GM12878 (cell line): ENCODE measurements around the gene HMX2. TPM values are rescaled to one million over a fixed set of nuclear protein-coding genes. Genes with fewer than 3 reads are reported as not detected.
A peak's percentile ranks its signal among the peaks of the same experiment; 100 is the strongest.

Experiments used
- ASH2L ChIP-seq: fragments of 300-600, 200-600 bp; sonication (generic); IDR thresholded peaks from 2 replicates; pipeline ENCODE4 v1.6.1; 2017; ENCODE audit warnings: low read depth, mild to moderate bottlenecking, borderline replicate concordance
- BRCA1 ChIP-seq: IDR thresholded peaks from 2 replicates; pipeline ENCODE4 v1.6.1; 2011; ENCODE audit warnings: low read depth, low read length, improper control_type of control experiment
- FOXK2 ChIP-seq: fragments of 450-650 bp; IDR thresholded peaks from 2 replicates; pipeline ENCODE4 v1.6.1; 2017; ENCODE audit warnings: mild to moderate bottlenecking, moderate library complexity
- FOXM1 ChIP-seq: IDR thresholded peaks from 2 replicates; pipeline ENCODE4 v1.6.1; 2012; ENCODE audit warnings: low read depth, mild to moderate bottlenecking, inconsistent platforms, low read length, moderate library complexity
- IKZF1 ChIP-seq: fragments of 450-650 bp; conservative IDR thresholded peaks from 2 replicates; pipeline ENCODE4 v1.6.1; 2017; ENCODE audit warnings: antibody characterized with exemption, mild to moderate bottlenecking
- KAT2A ChIP-seq: conservative IDR thresholded peaks from 2 replicates; pipeline ENCODE4 v1.6.1; 2011; ENCODE audit warnings: low read depth, low read length; ENCODE audit not compliant: control insufficient read depth
- KLF5 ChIP-seq: fragments of 450-650 bp; IDR thresholded peaks from 2 replicates; pipeline ENCODE4 v1.6.1; 2014; ENCODE audit warnings: mild to moderate bottlenecking; ENCODE audit not compliant: partially characterized antibody
- RAD21 ChIP-seq: IDR thresholded peaks from 2 replicates; pipeline ENCODE4 v1.6.1; 2011; ENCODE audit warnings: mild to moderate bottlenecking, low read depth, low read length, moderate library complexity; ENCODE audit not compliant: insufficient read depth
- SIN3A ChIP-seq: IDR thresholded peaks from 2 replicates; pipeline ENCODE4 v1.6.1; 2012; ENCODE audit warnings: low read depth, low read length, improper control_type of control experiment
- SMAD1 ChIP-seq: fragments of 450-650 bp; IDR thresholded peaks from 2 replicates; pipeline ENCODE4 v1.6.1; 2018; ENCODE audit warnings: mild to moderate bottlenecking, low read depth; ENCODE audit not compliant: partially characterized antibody
- STAT1 ChIP-seq: fragments of 450-650 bp; conservative IDR thresholded peaks from 2 replicates; pipeline ENCODE4 v1.6.1; 2014; ENCODE audit warnings: antibody characterized with exemption, mild to moderate bottlenecking
- SUZ12 ChIP-seq: fragments of 200-600 bp; sonication (generic); IDR thresholded peaks from one replicate; pipeline ENCODE4 v1.6.1; 2018; ENCODE audit warnings: antibody characterized with exemption, mild to moderate bottlenecking; ENCODE audit not compliant: unreplicated experiment
- TAF1 ChIP-seq: IDR thresholded peaks from 2 replicates; pipeline ENCODE4 v1.6.1; 2011; ENCODE audit warnings: mild to moderate bottlenecking, low read depth, low read length, borderline replicate concordance
- ZNF24 ChIP-seq: fragments of 450-650 bp; IDR thresholded peaks from 2 replicates; pipeline ENCODE4 v1.6.1; 2017; ENCODE audit warnings: antibody characterized with exemption, mild to moderate bottlenecking
- polyA plus RNA-seq, 11 experiments: library from polyadenylated mRNA; depleted of rRNA in 4 of 11; unstranded in 6 of 11; stranded (reverse) in 5 of 11; fragments of >200 nt; fragmentation: Nextera tagmentation in 4 of 11; fragmentation: Illumina TruSeq in 1 of 11; extraction: Ambion mirVana in 4 of 11; extraction: Trizol in 1 of 11; gene quantifications; 1 replicate in 1 of 11; 2 replicates in 10 of 11; pipeline versions ENCODE4 v1.2.1 to v1.2.3, GENCODE V29; 2011 to 2016; ENCODE audit warnings: inconsistent platforms in 2 of 11, missing spikeins in 2 of 11, low read depth in 1 of 11
- total RNA-seq, 4 experiments: library from RNA; depleted of rRNA in 3 of 4; stranded (reverse); fragments of >200 nt in 3 of 4; fragmentation: Illumina TruSeq in 1 of 4; extraction: Trizol in 1 of 4; gene quantifications; 2 replicates each; pipeline versions ENCODE4 v1.2.1 to v1.2.3, GENCODE V29; 2013 to 2021
- TF ChIP-seq, protein P1 (sequence below): IDR thresholded peaks from 2 replicates; pipeline ENCODE4 v1.6.1; 2012; ENCODE audit warnings: low read depth, low read length, improper control_type of control experiment
- TF ChIP-seq, protein P2 (sequence below): fragments of 450-650 bp; IDR thresholded peaks from 2 replicates; pipeline ENCODE4 v1.6.1; 2017; ENCODE audit warnings: borderline replicate concordance
- TF ChIP-seq, protein P3 (sequence below): IDR thresholded peaks from 2 replicates; pipeline ENCODE4 v1.6.1; 2012; ENCODE audit warnings: improper control_type of control experiment, low read depth, low read length; ENCODE audit not compliant: insufficient replicate concordance
- TF ChIP-seq, protein P4 (sequence below): IDR thresholded peaks from 2 replicates; pipeline ENCODE4 v1.6.1; 2012; ENCODE audit warnings: low read length, inconsistent platforms
- TF ChIP-seq, protein P5 (sequence below): fragments of 450-650 bp; formaldehyde crosslinking; IDR thresholded peaks from 2 replicates; pipeline ENCODE4 v1.4.0; 2022; ENCODE audit warnings: mild to moderate bottlenecking, moderate library complexity

Gene HMX2
- total and polyA plus RNA-seq, 10 of the 15 experiments (the other 5 are each of a cell fraction or from before 2014, with no cell fraction given): 1.4 to 31.3 (median 16.8) TPM; not detected in 1

DNA sequence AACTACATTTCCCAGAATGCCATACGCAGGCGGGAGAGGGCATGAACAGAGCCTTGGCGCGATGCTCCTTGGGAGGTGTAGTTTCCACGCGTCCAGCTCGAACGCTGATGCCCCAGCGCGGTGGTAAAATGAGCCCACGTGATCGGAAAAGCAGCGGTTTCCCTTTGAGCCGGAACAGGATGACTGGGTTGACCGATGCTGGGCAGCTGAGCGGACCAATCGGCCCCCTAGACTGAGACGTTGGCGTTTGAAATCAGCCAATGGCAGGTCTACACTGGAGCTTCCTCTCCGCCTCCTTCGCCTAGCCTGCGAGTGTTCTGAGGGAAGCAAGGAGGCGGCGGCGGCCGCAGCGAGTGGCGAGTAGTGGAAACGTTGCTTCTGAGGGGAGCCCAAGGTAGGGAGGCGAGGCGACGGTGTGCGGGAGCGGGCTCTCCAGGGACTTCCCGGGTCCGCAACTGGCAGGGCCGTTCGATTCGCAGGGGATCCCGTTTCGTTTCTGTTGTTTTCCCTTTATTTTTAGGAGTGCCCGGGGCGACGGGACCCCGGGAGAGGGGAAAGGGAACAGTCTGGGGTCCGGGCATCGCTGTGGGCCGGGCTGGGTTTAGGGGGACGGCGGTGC is 6.3 kb downstream of the HMX2 start, which contains the start of gene BUB3 (continued):
- no peak for TF ChIP-seq ZNF24
- no peak for TF ChIP-seq KLF5
- TF ChIP-seq SMAD1: no peak
- peak; percentile 87 for TF ChIP-seq TAF1
- TF ChIP-seq, protein P1, sequence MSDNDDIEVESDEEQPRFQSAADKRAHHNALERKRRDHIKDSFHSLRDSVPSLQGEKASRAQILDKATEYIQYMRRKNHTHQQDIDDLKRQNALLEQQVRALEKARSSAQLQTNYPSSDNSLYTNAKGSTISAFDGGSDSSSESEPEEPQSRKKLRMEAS: peak; percentile 90
- 0 out of 2 replicates have a peak, but pooled peaks have one; percentile 8 for TF ChIP-seq BRCA1
- no peak for TF ChIP-seq RAD21
- TF ChIP-seq IKZF1: peak; percentile 99
- TF ChIP-seq KAT2A: no peak
- TF ChIP-seq FOXM1: no peak
- TF ChIP-seq, protein P2, sequence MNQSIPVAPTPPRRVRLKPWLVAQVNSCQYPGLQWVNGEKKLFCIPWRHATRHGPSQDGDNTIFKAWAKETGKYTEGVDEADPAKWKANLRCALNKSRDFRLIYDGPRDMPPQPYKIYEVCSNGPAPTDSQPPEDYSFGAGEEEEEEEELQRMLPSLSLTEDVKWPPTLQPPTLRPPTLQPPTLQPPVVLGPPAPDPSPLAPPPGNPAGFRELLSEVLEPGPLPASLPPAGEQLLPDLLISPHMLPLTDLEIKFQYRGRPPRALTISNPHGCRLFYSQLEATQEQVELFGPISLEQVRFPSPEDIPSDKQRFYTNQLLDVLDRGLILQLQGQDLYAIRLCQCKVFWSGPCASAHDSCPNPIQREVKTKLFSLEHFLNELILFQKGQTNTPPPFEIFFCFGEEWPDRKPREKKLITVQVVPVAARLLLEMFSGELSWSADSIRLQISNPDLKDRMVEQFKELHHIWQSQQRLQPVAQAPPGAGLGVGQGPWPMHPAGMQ: no peak
- TF ChIP-seq, protein P3, sequence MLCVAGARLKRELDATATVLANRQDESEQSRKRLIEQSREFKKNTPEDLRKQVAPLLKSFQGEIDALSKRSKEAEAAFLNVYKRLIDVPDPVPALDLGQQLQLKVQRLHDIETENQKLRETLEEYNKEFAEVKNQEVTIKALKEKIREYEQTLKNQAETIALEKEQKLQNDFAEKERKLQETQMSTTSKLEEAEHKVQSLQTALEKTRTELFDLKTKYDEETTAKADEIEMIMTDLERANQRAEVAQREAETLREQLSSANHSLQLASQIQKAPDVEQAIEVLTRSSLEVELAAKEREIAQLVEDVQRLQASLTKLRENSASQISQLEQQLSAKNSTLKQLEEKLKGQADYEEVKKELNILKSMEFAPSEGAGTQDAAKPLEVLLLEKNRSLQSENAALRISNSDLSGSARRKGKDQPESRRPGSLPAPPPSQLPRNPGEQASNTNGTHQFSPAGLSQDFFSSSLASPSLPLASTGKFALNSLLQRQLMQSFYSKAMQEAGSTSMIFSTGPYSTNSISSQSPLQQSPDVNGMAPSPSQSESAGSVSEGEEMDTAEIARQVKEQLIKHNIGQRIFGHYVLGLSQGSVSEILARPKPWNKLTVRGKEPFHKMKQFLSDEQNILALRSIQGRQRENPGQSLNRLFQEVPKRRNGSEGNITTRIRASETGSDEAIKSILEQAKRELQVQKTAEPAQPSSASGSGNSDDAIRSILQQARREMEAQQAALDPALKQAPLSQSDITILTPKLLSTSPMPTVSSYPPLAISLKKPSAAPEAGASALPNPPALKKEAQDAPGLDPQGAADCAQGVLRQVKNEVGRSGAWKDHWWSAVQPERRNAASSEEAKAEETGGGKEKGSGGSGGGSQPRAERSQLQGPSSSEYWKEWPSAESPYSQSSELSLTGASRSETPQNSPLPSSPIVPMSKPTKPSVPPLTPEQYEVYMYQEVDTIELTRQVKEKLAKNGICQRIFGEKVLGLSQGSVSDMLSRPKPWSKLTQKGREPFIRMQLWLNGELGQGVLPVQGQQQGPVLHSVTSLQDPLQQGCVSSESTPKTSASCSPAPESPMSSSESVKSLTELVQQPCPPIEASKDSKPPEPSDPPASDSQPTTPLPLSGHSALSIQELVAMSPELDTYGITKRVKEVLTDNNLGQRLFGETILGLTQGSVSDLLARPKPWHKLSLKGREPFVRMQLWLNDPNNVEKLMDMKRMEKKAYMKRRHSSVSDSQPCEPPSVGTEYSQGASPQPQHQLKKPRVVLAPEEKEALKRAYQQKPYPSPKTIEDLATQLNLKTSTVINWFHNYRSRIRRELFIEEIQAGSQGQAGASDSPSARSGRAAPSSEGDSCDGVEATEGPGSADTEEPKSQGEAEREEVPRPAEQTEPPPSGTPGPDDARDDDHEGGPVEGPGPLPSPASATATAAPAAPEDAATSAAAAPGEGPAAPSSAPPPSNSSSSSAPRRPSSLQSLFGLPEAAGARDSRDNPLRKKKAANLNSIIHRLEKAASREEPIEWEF: peak; percentile 51
- no peak for TF ChIP-seq STAT1
- no peak for TF ChIP-seq SUZ12
- TF ChIP-seq, protein P4, sequence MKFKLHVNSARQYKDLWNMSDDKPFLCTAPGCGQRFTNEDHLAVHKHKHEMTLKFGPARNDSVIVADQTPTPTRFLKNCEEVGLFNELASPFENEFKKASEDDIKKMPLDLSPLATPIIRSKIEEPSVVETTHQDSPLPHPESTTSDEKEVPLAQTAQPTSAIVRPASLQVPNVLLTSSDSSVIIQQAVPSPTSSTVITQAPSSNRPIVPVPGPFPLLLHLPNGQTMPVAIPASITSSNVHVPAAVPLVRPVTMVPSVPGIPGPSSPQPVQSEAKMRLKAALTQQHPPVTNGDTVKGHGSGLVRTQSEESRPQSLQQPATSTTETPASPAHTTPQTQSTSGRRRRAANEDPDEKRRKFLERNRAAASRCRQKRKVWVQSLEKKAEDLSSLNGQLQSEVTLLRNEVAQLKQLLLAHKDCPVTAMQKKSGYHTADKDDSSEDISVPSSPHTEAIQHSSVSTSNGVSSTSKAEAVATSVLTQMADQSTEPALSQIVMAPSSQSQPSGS: no peak
- TF ChIP-seq, protein P5, sequence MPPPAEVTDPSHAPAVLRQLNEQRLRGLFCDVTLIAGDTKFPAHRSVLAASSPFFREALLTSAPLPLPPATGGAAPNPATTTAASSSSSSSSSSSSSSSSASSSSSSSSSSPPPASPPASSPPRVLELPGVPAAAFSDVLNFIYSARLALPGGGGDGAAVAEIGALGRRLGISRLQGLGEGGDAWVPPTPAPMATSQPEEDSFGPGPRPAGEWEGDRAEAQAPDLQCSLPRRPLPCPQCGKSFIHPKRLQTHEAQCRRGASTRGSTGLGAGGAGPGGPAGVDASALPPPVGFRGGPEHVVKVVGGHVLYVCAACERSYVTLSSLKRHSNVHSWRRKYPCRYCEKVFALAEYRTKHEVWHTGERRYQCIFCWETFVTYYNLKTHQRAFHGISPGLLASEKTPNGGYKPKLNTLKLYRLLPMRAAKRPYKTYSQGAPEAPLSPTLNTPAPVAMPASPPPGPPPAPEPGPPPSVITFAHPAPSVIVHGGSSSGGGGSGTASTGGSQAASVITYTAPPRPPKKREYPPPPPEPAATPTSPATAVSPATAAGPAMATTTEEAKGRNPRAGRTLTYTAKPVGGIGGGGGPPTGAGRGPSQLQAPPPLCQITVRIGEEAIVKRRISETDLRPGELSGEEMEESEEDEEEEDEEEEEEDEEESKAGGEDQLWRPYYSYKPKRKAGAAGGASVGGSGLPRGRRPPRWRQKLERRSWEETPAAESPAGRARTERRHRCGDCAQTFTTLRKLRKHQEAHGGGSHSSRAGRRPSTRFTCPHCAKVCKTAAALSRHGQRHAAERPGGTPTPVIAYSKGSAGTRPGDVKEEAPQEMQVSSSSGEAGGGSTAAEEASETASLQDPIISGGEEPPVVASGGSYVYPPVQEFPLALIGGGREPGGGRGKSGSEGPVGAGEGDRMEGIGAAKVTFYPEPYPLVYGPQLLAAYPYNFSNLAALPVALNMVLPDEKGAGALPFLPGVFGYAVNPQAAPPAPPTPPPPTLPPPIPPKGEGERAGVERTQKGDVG (CRISPR knock-in tag): no peak
- TF ChIP-seq SIN3A: peak; percentile 82
- TF ChIP-seq FOXK2: no peak
- TF ChIP-seq ASH2L: peak; percentile 67; the same call in 1 of the 2 replicates
